H9 (cell line): Measurements from ENCODE around the gene SLC24A3. TPM values are rescaled to one million over a fixed set of nuclear protein-coding genes. Genes with fewer than 3 reads are reported as not detected.

Source experiments
- DNase-seq: peaks from one replicate; pipeline ENCODE4 v3.0.0-alpha.2; 2017
- H2AFZ ChIP-seq: one replicate; pipeline ENCODE4 v1.6.1; 2013; ENCODE audit warnings: mild to moderate bottlenecking, low read length, control low read depth, moderate library complexity
- H2AK5ac ChIP-seq: 2 replicates; pipeline ENCODE4 v1.6.1; 2013; ENCODE audit warnings: low read length, control low read depth, mixed read lengths; ENCODE audit not compliant: insufficient read length
- H2BK120ac ChIP-seq: one replicate; pipeline ENCODE4 v1.6.1; 2013; ENCODE audit warnings: low read depth, mild to moderate bottlenecking, low read length, control low read depth, inconsistent platforms; ENCODE audit not compliant: poor library complexity, severe bottlenecking
- H2BK12ac ChIP-seq: 2 replicates; pipeline ENCODE4 v1.6.1; 2013; ENCODE audit warnings: low read length, control low read depth, mixed read lengths, low read depth; ENCODE audit not compliant: insufficient read length
- H2BK15ac ChIP-seq: 2 replicates; pipeline ENCODE4 v1.6.1; 2013; ENCODE audit warnings: low read depth, low read length, control low read depth
- H2BK20ac ChIP-seq: one replicate; pipeline ENCODE4 v1.6.1; 2013; ENCODE audit warnings: low read depth, mild to moderate bottlenecking, low read length, control low read depth, inconsistent platforms; ENCODE audit not compliant: poor library complexity, severe bottlenecking
- H2BK5ac ChIP-seq: 2 replicates; pipeline ENCODE4 v1.6.1; 2013; ENCODE audit warnings: low read length, control low read depth, mixed read lengths; ENCODE audit not compliant: insufficient read length
- H3K14ac ChIP-seq: 2 replicates; pipeline ENCODE4 v1.6.1; 2013; ENCODE audit warnings: low read length, control low read depth; ENCODE audit not compliant: insufficient read depth
- H3K18ac ChIP-seq: 2 replicates; pipeline ENCODE4 v1.6.1; 2013; ENCODE audit warnings: low read depth, mild to moderate bottlenecking, mixed read lengths, low read length, control low read depth; ENCODE audit not compliant: insufficient read length
- H3K23ac ChIP-seq: 2 replicates; pipeline ENCODE4 v1.6.1; 2013; ENCODE audit warnings: low read length, control low read depth, mixed read lengths, low read depth; ENCODE audit not compliant: insufficient read length
- H3K23me2 ChIP-seq: 2 replicates; pipeline ENCODE4 v1.6.1; 2013; ENCODE audit warnings: low read depth, mild to moderate bottlenecking, mixed read lengths, low read length, control low read depth; ENCODE audit not compliant: insufficient read length, poor library complexity, severe bottlenecking
- H3K27ac ChIP-seq: 2 replicates; pipeline ENCODE4 v1.5.1; 2013; ENCODE audit warnings: low read length, control low read depth, mixed read lengths, low read depth; ENCODE audit not compliant: insufficient read length
- H3K27me3 ChIP-seq: 2 replicates; pipeline ENCODE4 v1.6.1; 2013; ENCODE audit warnings: low read length, control low read depth, inconsistent platforms; ENCODE audit not compliant: insufficient read depth
- H3K4ac ChIP-seq: 2 replicates; pipeline ENCODE4 v1.6.1; 2013; ENCODE audit warnings: low read depth, mild to moderate bottlenecking, control low read depth, inconsistent platforms, low read length, moderate library complexity
- H3K4me1 ChIP-seq: 2 replicates; pipeline ENCODE4 v1.6.1; 2013; ENCODE audit warnings: low read length, control low read depth, inconsistent platforms; ENCODE audit not compliant: insufficient read depth
- H3K4me2 ChIP-seq: 2 replicates; pipeline ENCODE4 v1.6.1; 2013; ENCODE audit warnings: low read length, control low read depth, mixed read lengths; ENCODE audit not compliant: insufficient read length, insufficient read depth
- H3K56ac ChIP-seq: 2 replicates; pipeline ENCODE4 v1.6.1; 2013; ENCODE audit warnings: low read depth, mild to moderate bottlenecking, mixed read lengths, low read length, control low read depth; ENCODE audit not compliant: insufficient read length
- H3K79me1 ChIP-seq: 2 replicates; pipeline ENCODE4 v1.6.1; 2013; ENCODE audit warnings: low read depth, mild to moderate bottlenecking, moderate library complexity, low read length, control low read depth, inconsistent platforms; ENCODE audit not compliant: insufficient read depth, poor library complexity, severe bottlenecking
- H3K79me2 ChIP-seq: 2 replicates; pipeline ENCODE4 v1.6.1; 2013; ENCODE audit warnings: low read length, control low read depth, inconsistent platforms; ENCODE audit not compliant: insufficient read depth
- H3K9ac ChIP-seq: 2 replicates; pipeline ENCODE4 v1.6.1; 2013; ENCODE audit warnings: low read length, control low read depth, mixed read lengths; ENCODE audit not compliant: insufficient read length; ENCODE audit errors: extremely low read depth
- H3K9me3 ChIP-seq: one replicate; pipeline ENCODE4 v1.6.1; 2013; ENCODE audit warnings: low read depth, low read length, inconsistent platforms; ENCODE audit not compliant: control insufficient read depth
- H3T11ph ChIP-seq: one replicate; pipeline ENCODE4 v1.6.1; 2013; ENCODE audit warnings: mild to moderate bottlenecking, low read length, control low read depth, inconsistent platforms
- H4K20me1 ChIP-seq: one replicate; pipeline ENCODE4 v1.6.1; 2013; ENCODE audit not compliant: control insufficient read depth, insufficient read length, insufficient read depth
- H4K5ac ChIP-seq: 2 replicates; pipeline ENCODE4 v1.6.1; 2013; ENCODE audit warnings: low read depth, mild to moderate bottlenecking, mixed read lengths, low read length, control low read depth; ENCODE audit not compliant: insufficient read length
- H4K8ac ChIP-seq: replicated peaks from 2 replicates; pipeline ENCODE4 v1.6.1; 2013; ENCODE audit warnings: low read length, control low read depth, mixed read lengths, low read depth; ENCODE audit not compliant: insufficient read length
- H4K91ac ChIP-seq: 2 replicates; pipeline ENCODE4 v1.6.1; 2013; ENCODE audit warnings: low read depth, mild to moderate bottlenecking, moderate library complexity, mixed read lengths, low read length, control low read depth; ENCODE audit not compliant: insufficient read length
- H3K27ac Mint-ChIP-seq, 3 experiments: 2 replicates in 2 of 3; 3 replicates in 1 of 3; pipeline ENCODE4 v1.8.0; 2020 to 2021; ENCODE audit warnings: mixed read lengths in 3 of 3, mild to moderate bottlenecking in 1 of 3, moderate library complexity in 1 of 3
- H3K27me3 Mint-ChIP-seq: 2 replicates; pipeline ENCODE4 v1.8.0; 2021; ENCODE audit warnings: low read depth, mild to moderate bottlenecking, moderate library complexity, mixed read lengths
- H3K36me3 Mint-ChIP-seq, 3 experiments: 2 replicates in 2 of 3; 3 replicates in 1 of 3; pipeline ENCODE4 v1.8.0; 2020 to 2021; ENCODE audit warnings: low read depth in 3 of 3, mixed read lengths in 3 of 3; ENCODE audit not compliant: insufficient read depth in 1 of 3
- H3K4me1 Mint-ChIP-seq, 2 experiments: 2 replicates each; pipeline ENCODE4 v1.8.0; 2020; ENCODE audit warnings: mixed read lengths in 2 of 2
- H3K4me3 Mint-ChIP-seq, 2 experiments: 2 replicates in 1 of 2; 3 replicates in 1 of 2; pipeline ENCODE4 v1.8.0; 2020 to 2021; ENCODE audit warnings: mild to moderate bottlenecking in 2 of 2, mixed read lengths in 2 of 2, moderate library complexity in 1 of 2
- H3K9me3 Mint-ChIP-seq, 2 experiments: 2 replicates in 1 of 2; 3 replicates in 1 of 2; pipeline ENCODE4 v1.8.0; 2020; ENCODE audit warnings: mild to moderate bottlenecking in 2 of 2, mixed read lengths in 2 of 2, moderate library complexity in 1 of 2
- total RNA-seq: library from RNA; stranded (reverse); gene quantifications from 2 replicates; pipeline ENCODE4 v1.2.1, GENCODE V29; 2021
- TF ChIP-seq, protein P1 (sequence below): fragments of 200-600 bp; sonication (generic); conservative IDR thresholded peaks from 3 replicates; pipeline ENCODE4 v1.8.0; 2021; ENCODE audit warnings: antibody characterized with exemption, mild to moderate bottlenecking

The SLC24A3 gene
- total RNA-seq, 1 experiment from 2014 or later = 0.83 TPM

DNA sequence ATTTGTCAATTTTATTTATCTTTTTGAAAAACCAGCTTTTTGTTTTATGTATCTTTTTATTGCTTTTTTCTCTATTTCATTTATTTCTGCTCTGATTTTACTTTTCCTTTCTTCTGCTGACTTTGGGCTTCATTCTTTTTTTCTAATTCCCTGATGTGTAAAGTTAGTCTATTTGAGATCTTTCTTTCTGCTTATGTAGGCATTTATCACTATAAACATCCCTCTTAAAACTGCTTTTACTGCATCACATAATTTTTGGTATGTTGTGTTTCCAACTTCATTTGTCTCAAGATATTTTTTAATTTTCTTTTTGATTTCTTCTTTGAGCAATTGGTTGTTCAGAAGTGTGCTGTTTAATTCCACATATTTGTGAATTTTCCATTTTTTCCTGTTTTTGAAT is 174.8 kb downstream of the SLC24A3 start:
- Histone ChIP-seq H3K9me3 (no peaks in the 10 kb centered on the region), H2BK12ac (no peak overlapping the region), H3K4ac (no peak overlapping the region), H2AK5ac (no peak overlapping the region), H4K5ac (no peak overlapping the region), H3K14ac (no peak overlapping the region), H3K27me3 (no peaks in the 10 kb centered on the region), H4K8ac (no peak overlapping the region), H3K79me2 (no peaks in the 10 kb centered on the region), H2BK120ac (no peak overlapping the region), H2BK5ac (no peak overlapping the region), H3K79me1 (no peaks in the 10 kb centered on the region), H3T11ph (no peak overlapping the region), H3K4me2 (no peak overlapping the region), H3K27ac (no peak overlapping the region), H3K4me1 (no peaks in the 10 kb centered on the region), H3K18ac (no peak overlapping the region), H2BK15ac (no peak overlapping the region), H3K23ac (no peak overlapping the region), H2BK20ac (no peak overlapping the region), H2AFZ (no peak overlapping the region), H3K56ac (no peak overlapping the region), H4K20me1 (no peaks in the 10 kb centered on the region), H3K23me2 (no peaks in the 10 kb centered on the region), H3K9ac (no peak overlapping the region), H4K91ac (no peak overlapping the region)
- TF ChIP-seq, protein P1, sequence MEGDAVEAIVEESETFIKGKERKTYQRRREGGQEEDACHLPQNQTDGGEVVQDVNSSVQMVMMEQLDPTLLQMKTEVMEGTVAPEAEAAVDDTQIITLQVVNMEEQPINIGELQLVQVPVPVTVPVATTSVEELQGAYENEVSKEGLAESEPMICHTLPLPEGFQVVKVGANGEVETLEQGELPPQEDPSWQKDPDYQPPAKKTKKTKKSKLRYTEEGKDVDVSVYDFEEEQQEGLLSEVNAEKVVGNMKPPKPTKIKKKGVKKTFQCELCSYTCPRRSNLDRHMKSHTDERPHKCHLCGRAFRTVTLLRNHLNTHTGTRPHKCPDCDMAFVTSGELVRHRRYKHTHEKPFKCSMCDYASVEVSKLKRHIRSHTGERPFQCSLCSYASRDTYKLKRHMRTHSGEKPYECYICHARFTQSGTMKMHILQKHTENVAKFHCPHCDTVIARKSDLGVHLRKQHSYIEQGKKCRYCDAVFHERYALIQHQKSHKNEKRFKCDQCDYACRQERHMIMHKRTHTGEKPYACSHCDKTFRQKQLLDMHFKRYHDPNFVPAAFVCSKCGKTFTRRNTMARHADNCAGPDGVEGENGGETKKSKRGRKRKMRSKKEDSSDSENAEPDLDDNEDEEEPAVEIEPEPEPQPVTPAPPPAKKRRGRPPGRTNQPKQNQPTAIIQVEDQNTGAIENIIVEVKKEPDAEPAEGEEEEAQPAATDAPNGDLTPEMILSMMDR = no peak
- H3K27me3 Mint-ChIP-seq = peaks cover 2% of the 10 kb centered on the region; the same call in 1 of the 2 replicates
- no peak overlapping the region for H3K27ac Mint-ChIP-seq
- H3K9me3 Mint-ChIP-seq = peaks cover 7 to 10% of the 10 kb centered on the region in 2 experiments; a peak in 3 of 5 replicates
- H3K36me3 Mint-ChIP-seq = peaks cover 0 to 8% (median 2%) of the 10 kb centered on the region in 3 experiments; a peak in 3 of 7 replicates
- H3K4me1 Mint-ChIP-seq = peaks cover 0 to 6% of the 10 kb centered on the region in 2 experiments; a peak in 3 of 4 replicates
- DNase-seq = no peak
- H3K4me3 Mint-ChIP-seq = no peak overlapping the region
